ENCODE measurements around the gene MDC1.

- TF ChIP-seq ESRRA (CRISPR knock-in tag; IDR thresholded peaks at IDR 0.05; ENCODE audit: borderline replicate concordance) (no peak), ZNF416 (CRISPR knock-in tag; IDR thresholded peaks at IDR 0.05) (no peak), CTCF (IDR thresholded peaks at IDR 0.05) (no peak), NR2C2 (CRISPR knock-in tag; IDR thresholded peaks at IDR 0.05) (no peak), FOXK1 (CRISPR knock-in tag; IDR thresholded peaks at IDR 0.05) (no peak; the same call in none of the 2 replicates), SMAD4 (CRISPR knock-in tag; IDR thresholded peaks at IDR 0.05) (no peak), ZNF423 (CRISPR knock-in tag; IDR thresholded peaks at IDR 0.05) (no peak)
These were observed 3.0 kb upstream of the MDC1 start, which contains the start of gene TUBB for GRCh38 chr6:30719791-30720737.
